Adrenal gland (tissue), 12 donors: ENCODE data around the gene TGFB2. TPM values are rescaled to one million over a fixed set of nuclear protein-coding genes. Genes with fewer than 3 reads are reported as not detected.

Experiments used
- DNase-seq, 7 donors: peaks; one replicate each; pipeline ENCODE4 v3.0.0-alpha.2; 2019 to 2020
- H3K27ac ChIP-seq, 5 donors: fragments of 200-600 bp; sonication (generic) in 4 of 5; 1 replicate in 3 of 5; 2 replicates in 2 of 5; pipeline versions ENCODE4 v1.5.1 to v1.8.0; 2016 to 2020; ENCODE audit warnings: mild to moderate bottlenecking in 1 of 5
- H3K27me3 ChIP-seq: fragments of 200-600 bp; 2 replicates; pipeline ENCODE4 v1.8.0; 2021
- H3K36me3 ChIP-seq, 2 donors: fragments of 200-600 bp; replicated peaks in 1 of 2; 1 replicate in 1 of 2; 2 replicates in 1 of 2; pipeline versions ENCODE4 v1.5.1 to v1.8.0; 2018 to 2022
- H3K4me1 ChIP-seq, 2 donors: fragments of 200-600 bp; replicated peaks in 1 of 2; 1 replicate in 1 of 2; 2 replicates in 1 of 2; pipeline versions ENCODE4 v1.5.1 to v1.8.0; 2018 to 2021
- H3K4me3 ChIP-seq, 4 donors: fragments of 200-600 bp; sonication (generic) in 3 of 4; one replicate each; pipeline ENCODE4 v1.5.1; 2016 to 2018
- H3K9me3 ChIP-seq, 3 donors: fragments of 200-600 bp; sonication (generic) in 1 of 3; replicated peaks in 1 of 3; 1 replicate in 2 of 3; 2 replicates in 1 of 3; pipeline versions ENCODE4 v1.5.1 to v1.8.0; 2016 to 2021
- CTCF ChIP-seq, 6 experiments: fragments of 450-650 bp in 4 of 6; fragments of 200-600 bp in 2 of 6; sonication (generic) in 1 of 6; IDR thresholded peaks; 1 replicate in 5 of 6; 2 replicates in 1 of 6; pipeline versions ENCODE4 v1.5.1 to v1.8.0; 2016 to 2021; ENCODE audit warnings: antibody characterized with exemption in 6 of 6, mild to moderate bottlenecking in 2 of 6, moderate library complexity in 1 of 6
- POLR2A ChIP-seq, 2 donors: fragments of 450-650 bp; IDR thresholded peaks; one replicate each; pipeline ENCODE4 v1.6.1; 2017; ENCODE audit warnings: antibody characterized with exemption in 2 of 2, mild to moderate bottlenecking in 2 of 2, moderate library complexity in 1 of 2
- WGBS, 4 donors: extraction: QIAGEN DNeasy Blood & Tissue Kit in 2 of 4; methylation state at CpG; one replicate each; pipeline versions ENCODE4 v1.1.5 to v1.1.7; 2013 to 2017; 5-methylcytosine and 5-hydroxymethylcytosine counted together
- intact Hi-C, 2 donors: fragments of 100-400 bp; cut with DNase I; formaldehyde crosslinking; loops; one replicate each; pipeline versions ENCODE4 v1.14.1 to v1.15.0; 2022 to 2023
- polyA plus RNA-seq, 3 donors: library from polyadenylated mRNA; stranded (reverse); fragments of 200-250 nt in 2 of 3; fragments of 350-450 nt in 1 of 3; fragmentation: Illumina TruSeq in 1 of 3; extraction: RNeasy Lipid Tissue Mini Kit (QIAGEN cat#74804) in 1 of 3; gene quantifications; one replicate each; pipeline ENCODE4 v1.2.3, GENCODE V29; 2013 to 2014
- total RNA-seq, 9 donors: library from RNA; depleted of rRNA in 4 of 9; stranded (reverse); fragments of >200 nt in 4 of 9; fragments of 120-200 nt in 1 of 9; fragmentation: NEBNext Ultra II Directional in 1 of 9; extraction: Animal tissue kit (Norgen Biotek cat#: 25700) in 1 of 9; gene quantifications; one replicate each; pipeline versions ENCODE4 v1.1.0 to v1.2.4, GENCODE V29; 2013 to 2023
- donor health status: healthy with polysubstance abuse.
- donor health status: Bipolar disorder and iron deficiency.
- donor health status: DM: yes; HTN: yes; CAD: no.
- donor health status: DM: no; HTN: no; CAD: no.
- donor health status: DM: no; HTN: no; CAD: no.
- donor health status: DM: yes; HTN: yes; CAD: no.

Gene TGFB2
- total and polyA plus RNA-seq, 12 donors: 0.24 to 4.2 (median 1.7) TPM

GRCh38 chr1:218350801-218351266, 5.7 kb downstream of the TGFB2 start:
- intact Hi-C loops: no loop called here
- peak overlapping the region in 4 of 5 donors; percentile 4 to 78 (median 67) for H3K27ac ChIP-seq

GRCh38 chr1:218351391-218352074, 6.4 kb downstream of the TGFB2 start:
- Histone ChIP-seq H3K27ac (peak overlapping the region in 4 of 5 donors; percentile 4 to 78 (median 67)), H3K27me3 (no peaks in the 10 kb centered on the region), H3K9me3 (no peaks in the 10 kb centered on the region), H3K4me1 (peaks cover 0 to 37% of the 10 kb centered on the region in 2 donors), H3K4me3 (peak overlapping the region in 1 of 4 donors; percentile 49), H3K36me3 (no peaks in the 10 kb centered on the region)
- no peak for TF ChIP-seq POLR2A (IDR thresholded peaks at IDR 0.05)
- TF ChIP-seq CTCF (IDR thresholded peaks at IDR 0.05): peak in 5 of 6 experiments; percentile 17 to 52 (median 35)
- peak in 4 of 7 donors; percentile 18 to 35 (median 23) for DNase-seq
- 37 to 49% (median 43%) methylated on average over 10 of the region's 10 CpGs for WGBS, 4 donors
- intact Hi-C loops: no loop called here

More at GRCh38 chr1:218350801-218351266, 5.7 kb downstream of the TGFB2 start:
- Histone ChIP-seq H3K9me3 (no peaks in the 10 kb centered on the region), H3K36me3 (no peaks in the 10 kb centered on the region), H3K4me1 (peaks cover 0 to 37% of the 10 kb centered on the region in 2 donors), H3K27me3 (no peaks in the 10 kb centered on the region), H3K4me3 (peak overlapping the region in 1 of 4 donors; percentile 49)
- TF ChIP-seq CTCF (IDR thresholded peaks at IDR 0.05): no peak
- TF ChIP-seq POLR2A (IDR thresholded peaks at IDR 0.05): no peak
- no peak for DNase-seq
- 53 to 65% (median 57%) methylated on average over 2 of the region's 2 CpGs for WGBS, 4 donors

GRCh38 chr1:218352075-218352438, 6.9 kb downstream of the TGFB2 start:
- peak overlapping the region in 2 of 5 donors; percentile 68 to 75 for H3K27ac ChIP-seq
- intact Hi-C loops: no loop called here
- H3K9me3 ChIP-seq: no peaks in the 10 kb centered on the region
- peaks cover 0 to 39% of the 10 kb centered on the region in 2 donors for H3K4me1 ChIP-seq
- TF ChIP-seq CTCF (IDR thresholded peaks at IDR 0.05) (no peak), POLR2A (IDR thresholded peaks at IDR 0.05) (no peak)
- no peaks in the 10 kb centered on the region for H3K27me3 ChIP-seq
- no peak overlapping the region for H3K4me3 ChIP-seq
- DNase-seq: no peak
- H3K36me3 ChIP-seq: no peaks in the 10 kb centered on the region
- 79 to 89% (median 85%) methylated on average over 4 to 8 of the region's 8 CpGs for WGBS, 4 donors

- Histone ChIP-seq H3K27ac (no peak overlapping the region), H3K36me3 (no peaks in the 10 kb centered on the region), H3K27me3 (no peaks in the 10 kb centered on the region), H3K4me3 (no peak overlapping the region), H3K4me1 (peaks cover 0 to 26% of the 10 kb centered on the region in 2 donors), H3K9me3 (no peaks in the 10 kb centered on the region)
- no peak for DNase-seq
- no peak for TF ChIP-seq CTCF (IDR thresholded peaks at IDR 0.05)
- no peak for TF ChIP-seq POLR2A (IDR thresholded peaks at IDR 0.05)
- intact Hi-C loops: no loop called here
- 89 to 98% (median 95%) methylated on average over 4 of the region's 4 CpGs for WGBS, 4 donors
These were observed 8.5 kb downstream of the TGFB2 start for GRCh38 chr1:218353656-218354055.
